Retinal pigment epithelial cell (primary cell): ENCODE measurements around the gene GATA5.

Source experiments
- DNase-seq: peaks from one replicate; pipeline ENCODE4 v3.0.0-alpha.2; 2010; ENCODE audit warnings: low read depth
- H3K4me3 ChIP-seq: 2 replicates; pipeline ENCODE4 v1.5.1; 2011; ENCODE audit warnings: mild to moderate bottlenecking, low read length, control low read depth, moderate library complexity
- CTCF ChIP-seq: conservative IDR thresholded peaks from 2 replicates; pipeline ENCODE4 v1.5.1; 2011; ENCODE audit warnings: low read depth, low read length, control low read depth, inconsistent platforms

GATA5 gene

DNA sequence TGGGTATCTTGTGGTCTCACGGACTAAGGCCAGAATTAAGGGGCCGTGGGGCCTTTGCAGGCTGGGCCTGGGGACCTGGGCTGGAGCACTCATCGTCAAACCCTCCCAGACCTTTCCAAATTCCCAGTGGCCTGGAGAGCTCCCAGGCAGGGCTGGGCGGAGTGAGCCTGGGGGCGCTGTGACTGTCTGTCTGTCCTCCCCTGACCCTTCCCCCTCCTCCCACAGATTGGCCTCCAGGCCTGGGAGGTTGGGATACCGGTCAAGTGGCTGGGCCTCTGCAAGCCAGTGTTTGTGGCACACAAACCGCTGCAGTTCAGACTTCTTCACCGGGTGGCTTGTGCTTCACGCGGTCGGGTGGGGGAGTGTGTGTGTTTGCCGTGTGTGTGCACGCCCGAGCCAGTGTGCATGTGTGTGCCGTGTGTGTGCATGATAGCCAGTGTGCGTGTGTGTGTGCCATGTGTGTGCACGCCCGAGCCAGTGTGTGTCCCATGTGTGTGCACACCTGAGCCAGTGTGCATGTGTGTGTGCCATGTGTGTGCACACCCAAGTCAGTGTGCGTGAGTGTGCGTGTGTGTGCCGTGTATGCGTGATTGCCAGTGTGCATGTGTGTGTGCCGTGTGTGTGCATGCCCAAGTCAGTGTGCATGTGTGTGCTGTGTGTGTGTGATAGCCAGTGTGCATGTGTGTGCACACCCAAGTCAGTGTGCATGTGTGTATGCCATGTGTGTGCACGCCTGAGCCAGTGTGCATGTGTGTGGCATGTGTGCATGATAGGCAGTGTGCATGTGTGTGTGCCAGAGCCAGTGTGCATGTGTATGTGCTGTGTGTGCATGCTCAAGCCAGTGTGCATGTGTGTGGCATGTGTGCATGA lies 54.7 kb downstream of the GATA5 start:
- no peak for TF ChIP-seq CTCF
- DNase-seq: no peak
- no peak overlapping the region for H3K4me3 ChIP-seq

GRCh38 chr20:62419759-62420158 lies 56.0 kb downstream of the GATA5 start:
- no peak for TF ChIP-seq CTCF
- H3K4me3 ChIP-seq: no peak overlapping the region
- no peak for DNase-seq

- TF ChIP-seq CTCF: no peak
- no peak for DNase-seq
- no peak overlapping the region for H3K4me3 ChIP-seq
These were observed 56.9 kb downstream of the GATA5 start for GRCh38 chr20:62418709-62419487.

- H3K4me3 ChIP-seq: no peak overlapping the region
- DNase-seq: no peak
- no peak for TF ChIP-seq CTCF
These were observed 57.6 kb downstream of the GATA5 start for GRCh38 chr20:62417981-62418708.

DNA sequence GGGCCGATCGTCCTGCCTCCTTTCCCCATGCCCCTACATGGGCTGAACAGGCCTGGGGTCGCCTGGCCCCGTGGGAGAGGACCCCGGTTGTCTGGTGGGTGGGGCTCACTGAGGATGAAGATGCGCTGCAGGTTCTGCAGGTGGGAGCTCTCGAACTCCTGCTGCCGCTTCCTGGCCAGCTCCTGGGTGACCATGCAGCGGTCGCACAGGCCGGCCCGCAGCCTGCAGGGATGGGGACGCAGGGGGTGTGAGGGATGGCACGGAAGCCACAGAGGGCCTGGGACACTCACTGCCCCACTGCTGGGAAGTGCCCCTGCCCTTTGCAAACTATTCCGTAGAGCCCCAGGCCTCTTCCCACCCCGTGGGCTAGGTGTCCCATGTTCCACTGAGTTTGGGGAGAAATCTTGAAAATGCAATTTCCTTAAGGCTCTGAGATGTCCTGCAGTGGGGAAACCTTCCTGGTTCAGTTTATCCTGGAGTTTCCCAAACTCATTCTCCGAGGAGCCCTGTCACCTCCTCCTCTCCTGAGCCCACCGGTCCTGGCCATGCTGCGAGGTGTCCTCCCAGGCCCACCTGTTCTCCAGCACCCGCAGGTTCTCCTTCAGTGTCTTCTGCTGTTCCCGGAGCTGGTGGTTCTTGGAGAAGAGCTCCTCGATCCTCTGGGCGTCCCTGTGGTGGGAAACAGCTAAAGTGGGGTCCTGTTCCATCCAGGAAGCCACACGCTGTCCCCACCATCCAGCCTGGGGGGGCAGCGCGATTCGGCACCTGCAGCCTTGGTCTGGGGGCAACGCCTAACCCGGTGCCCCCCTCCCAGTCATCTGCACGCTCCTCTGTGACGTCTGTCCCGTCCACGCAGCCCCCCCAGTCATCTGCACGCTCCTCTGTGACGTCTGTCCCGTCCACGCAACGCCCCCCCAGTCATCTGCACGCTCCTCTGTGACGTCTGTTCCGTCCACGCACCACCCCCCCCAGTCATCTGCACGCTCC lies 58.9 kb downstream of the GATA5 start:
- no peak overlapping the region for H3K4me3 ChIP-seq
- no peak for DNase-seq
- TF ChIP-seq CTCF: no peak
